HG03280 (cell line): Measurements from ENCODE around the gene F8.

Experiments used
- ATAC-seq: cut with Tn5 transposase; IDR thresholded peaks from one replicate; pipeline ENCODE4 v1.9.1; 2021; ENCODE audit warnings: mild to moderate bottlenecking, moderate library complexity; ENCODE audit not compliant: unreplicated experiment

F8 gene

GRCh38 chrX:155022585-155022984 is at the start of gene F8:
TSS of gene F8 (minus strand) at chrX:155022723. CDS start at chrX:155022552, 171 bp downstream.
- no peak for ATAC-seq

- peak; percentile 7 for ATAC-seq
Observed at GRCh38 chrX:155071694-155072280, 49.3 kb upstream of the F8 start.

- ATAC-seq = peak; percentile 92
Observed at GRCh38 chrX:155070975-155071693, 48.6 kb upstream of the F8 start, which contains the start of the genes BRCC3, CMC4 and MTCP1. TSS of gene BRCC3 (plus strand) at chrX:155071508. CDS start at chrX:155071528, 20 bp downstream. TSS of gene CMC4 (minus strand) at chrX:155071136. CDS start at chrX:155064023, 7,113 bp downstream. TSS of gene MTCP1 (minus strand) at chrX:155071136. CDS start at chrX:155066010, 5,126 bp downstream.

- peak; percentile 17 for ATAC-seq
Observed at GRCh38 chrX:155070663-155070974, 48.1 kb upstream of the F8 start.

GRCh38 chrX:155070038-155070437 is 47.5 kb upstream of the F8 start:
- no peak for ATAC-seq

- ATAC-seq = no peak
Observed at GRCh38 chrX:155069414-155069813, 46.9 kb upstream of the F8 start.

GRCh38 chrX:155068165-155068564 is 45.6 kb upstream of the F8 start:
- ATAC-seq = no peak

- ATAC-seq = no peak
Observed at GRCh38 chrX:155065035-155065734, 42.7 kb upstream of the F8 start.

- ATAC-seq = no peak
Observed at GRCh38 chrX:155061760-155062159, 39.2 kb upstream of the F8 start.

GRCh38 chrX:155056877-155057792 is 34.6 kb upstream of the F8 start:
- ATAC-seq = no peak

- no peak for ATAC-seq
Observed at GRCh38 chrX:155056471-155056870, 33.9 kb upstream of the F8 start.

GRCh38 chrX:155055494-155055893 is 33.0 kb upstream of the F8 start:
- ATAC-seq = no peak

- ATAC-seq = no peak
Observed at GRCh38 chrX:155054255-155054654, 31.7 kb upstream of the F8 start.

- no peak for ATAC-seq
Observed at GRCh38 chrX:155053656-155054055, 31.1 kb upstream of the F8 start.

GRCh38 chrX:155052738-155053498 is 30.4 kb upstream of the F8 start:
- ATAC-seq = no peak

GRCh38 chrX:155048977-155049619 is 26.6 kb upstream of the F8 start:
- ATAC-seq = no peak

- no peak for ATAC-seq
Observed at GRCh38 chrX:155046811-155047528, 24.4 kb upstream of the F8 start.

- no peak for ATAC-seq
Observed at GRCh38 chrX:155046129-155046810, 23.7 kb upstream of the F8 start.
